Measurements from ENCODE around the gene LNPK.

Gene LNPK

GRCh38 chr2:176022048-176022447 lies 20.0 kb upstream of the LNPK start:
- Histone ChIP-seq H3K4me3 (ENCODE audit: control insufficient read depth in 1 of 7, extremely low read depth in 1 of 7, insufficient read depth in 4 of 7, low read depth in 2 of 7, low read length in 6 of 7) (no peak overlapping the region), H3K4me1 (ENCODE audit: control extremely low read depth in 1 of 4, control insufficient read depth in 4 of 4, insufficient read depth in 4 of 4, low read length in 3 of 4) (no peaks in the 10 kb centered on the region), H3K27ac (ENCODE audit: insufficient read depth in 1 of 2, low read depth in 1 of 2, low read length in 2 of 2, poor library complexity in 1 of 2, severe bottlenecking in 2 of 2) (no peak overlapping the region), H3K9me3 (ENCODE audit: control extremely low read depth in 1 of 5, control insufficient read depth in 4 of 5, insufficient read depth in 2 of 5, low read depth in 1 of 5, low read length in 4 of 5) (no peaks in the 10 kb centered on the region), H3K27me3 (replicated peaks in 2 of 5; ENCODE audit: control insufficient read depth in 4 of 5, insufficient read depth in 5 of 5, low read length in 4 of 5) (peaks cover 0 to 10% (median 6%) of the 10 kb centered on the region in 5 experiments), H3K36me3 (ENCODE audit: control insufficient read depth in 4 of 4, insufficient read depth in 4 of 4, low read length in 3 of 4) (no peaks in the 10 kb centered on the region)
- POLR2A ChIA-PET, result no interaction called here
- CTCF ChIA-PET, result interaction anchor here (1.0 kb wide), 1 partner anchor 8 kb away, joined by 3 read pairs; no protein-coding TSS in a partner anchor
- no peak for DNase-seq
- WGBS (ENCODE audit: insufficient coverage), result no CpG with 5 or more reads among the region's 1 CpG

- DNase-seq, result no peak
- Histone ChIP-seq H3K27ac (ENCODE audit: insufficient read depth in 1 of 2, low read depth in 1 of 2, low read length in 2 of 2, poor library complexity in 1 of 2, severe bottlenecking in 2 of 2) (no peak overlapping the region), H3K27me3 (replicated peaks in 2 of 5; ENCODE audit: control insufficient read depth in 4 of 5, insufficient read depth in 5 of 5, low read length in 4 of 5) (peaks cover 0 to 6% (median 3%) of the 10 kb centered on the region in 5 experiments), H3K4me1 (ENCODE audit: control extremely low read depth in 1 of 4, control insufficient read depth in 4 of 4, insufficient read depth in 4 of 4, low read length in 3 of 4) (no peaks in the 10 kb centered on the region), H3K36me3 (ENCODE audit: control insufficient read depth in 4 of 4, insufficient read depth in 4 of 4, low read length in 3 of 4) (no peaks in the 10 kb centered on the region), H3K4me3 (ENCODE audit: control insufficient read depth in 1 of 7, extremely low read depth in 1 of 7, insufficient read depth in 4 of 7, low read depth in 2 of 7, low read length in 6 of 7) (no peak overlapping the region), H3K9me3 (ENCODE audit: control extremely low read depth in 1 of 5, control insufficient read depth in 4 of 5, insufficient read depth in 2 of 5, low read depth in 1 of 5, low read length in 4 of 5) (no peaks in the 10 kb centered on the region)
- whole genome bisulfite sequencing (ENCODE audit: insufficient coverage), result 96% methylated on average over 5 of the region's 6 CpGs
- CTCF ChIA-PET, result interaction anchor here (0.6 to 1.2 kb wide), 2 partner anchors 43 to 447 kb away, joined by 3 read pairs; no protein-coding TSS in a partner anchor
- POLR2A ChIA-PET, result no interaction called here
Observed at GRCh38 chr2:176020400-176020799, 18.3 kb upstream of the LNPK start.

DNA sequence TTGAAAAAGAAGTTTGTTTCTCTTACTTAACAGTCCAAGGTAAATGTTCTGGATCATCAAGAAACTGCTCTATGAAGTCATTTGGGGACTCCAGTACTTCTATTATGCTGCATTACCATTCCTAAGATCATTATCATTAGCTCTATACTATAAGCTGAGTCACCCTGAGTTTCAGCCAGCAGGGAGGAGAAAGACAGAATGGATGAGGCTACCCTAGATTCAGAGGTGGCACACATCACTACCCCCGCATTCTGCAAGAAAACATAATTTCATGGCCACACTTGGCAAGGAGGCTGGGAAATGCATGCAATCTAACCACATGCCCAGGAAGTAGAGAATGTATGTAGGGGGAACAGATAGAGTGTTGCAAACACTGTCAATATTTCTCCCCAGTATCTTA lies 16.6 kb upstream of the LNPK start:
- POLR2A ChIA-PET, result no interaction called here
- no CpG with 5 or more reads among the region's 1 CpG for WGBS (ENCODE audit: insufficient coverage)
- peak in 1 of 3 donors; percentile 3 for DNase-seq
- Histone ChIP-seq H3K27ac (ENCODE audit: insufficient read depth in 1 of 2, low read depth in 1 of 2, low read length in 2 of 2, poor library complexity in 1 of 2, severe bottlenecking in 2 of 2) (no peak overlapping the region), H3K9me3 (ENCODE audit: control extremely low read depth in 1 of 5, control insufficient read depth in 4 of 5, insufficient read depth in 2 of 5, low read depth in 1 of 5, low read length in 4 of 5) (no peaks in the 10 kb centered on the region), H3K4me3 (ENCODE audit: control insufficient read depth in 1 of 7, extremely low read depth in 1 of 7, insufficient read depth in 4 of 7, low read depth in 2 of 7, low read length in 6 of 7) (no peak overlapping the region), H3K27me3 (replicated peaks in 2 of 5; ENCODE audit: control insufficient read depth in 4 of 5, insufficient read depth in 5 of 5, low read length in 4 of 5) (peaks cover 0 to 6% (median 0%) of the 10 kb centered on the region in 5 experiments), H3K36me3 (ENCODE audit: control insufficient read depth in 4 of 4, insufficient read depth in 4 of 4, low read length in 3 of 4) (no peaks in the 10 kb centered on the region), H3K4me1 (ENCODE audit: control extremely low read depth in 1 of 4, control insufficient read depth in 4 of 4, insufficient read depth in 4 of 4, low read length in 3 of 4) (no peaks in the 10 kb centered on the region)
- CTCF ChIA-PET, result interaction anchor here (1.0 kb wide), 1 partner anchor 9 kb away, joined by 3 read pairs; no protein-coding TSS in a partner anchor

DNA sequence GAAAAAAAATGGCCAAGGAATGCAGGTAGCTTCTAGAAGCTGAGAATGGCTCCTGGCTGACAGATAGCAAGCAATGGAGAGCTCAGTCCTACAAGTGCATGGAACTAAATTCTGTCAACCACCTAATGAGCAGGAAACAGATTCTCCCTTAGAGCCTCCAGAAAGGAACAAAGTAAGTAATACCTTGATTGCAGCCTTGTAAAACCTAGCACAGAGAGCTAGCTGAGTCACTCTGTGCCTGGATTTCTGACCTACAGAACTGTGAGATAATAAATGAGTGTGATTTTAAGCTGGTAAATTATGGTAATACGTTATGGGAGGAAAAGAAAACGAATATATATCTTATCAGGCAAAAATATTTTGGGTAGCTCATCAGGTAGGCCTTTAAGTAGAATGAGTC lies 7.4 kb upstream of the LNPK start:
- DNase-seq, result no peak
- Histone ChIP-seq H3K9me3 (ENCODE audit: control extremely low read depth in 1 of 5, control insufficient read depth in 4 of 5, insufficient read depth in 2 of 5, low read depth in 1 of 5, low read length in 4 of 5) (no peaks in the 10 kb centered on the region), H3K4me1 (ENCODE audit: control extremely low read depth in 1 of 4, control insufficient read depth in 4 of 4, insufficient read depth in 4 of 4, low read length in 3 of 4) (no peaks in the 10 kb centered on the region), H3K36me3 (ENCODE audit: control insufficient read depth in 4 of 4, insufficient read depth in 4 of 4, low read length in 3 of 4) (no peaks in the 10 kb centered on the region), H3K4me3 (ENCODE audit: control insufficient read depth in 1 of 7, extremely low read depth in 1 of 7, insufficient read depth in 4 of 7, low read depth in 2 of 7, low read length in 6 of 7) (no peak overlapping the region), H3K27me3 (replicated peaks in 2 of 5; ENCODE audit: control insufficient read depth in 4 of 5, insufficient read depth in 5 of 5, low read length in 4 of 5) (no peaks in the 10 kb centered on the region), H3K27ac (ENCODE audit: insufficient read depth in 1 of 2, low read depth in 1 of 2, low read length in 2 of 2, poor library complexity in 1 of 2, severe bottlenecking in 2 of 2) (no peak overlapping the region)
- CTCF ChIA-PET, result interaction anchor here (1.5 kb wide), 1 partner anchor 10 kb away, joined by 3 read pairs; no protein-coding TSS in a partner anchor
- WGBS (ENCODE audit: insufficient coverage), result 100% methylated on average over 2 of the region's 2 CpGs
- POLR2A ChIA-PET, result no interaction called here

DNA sequence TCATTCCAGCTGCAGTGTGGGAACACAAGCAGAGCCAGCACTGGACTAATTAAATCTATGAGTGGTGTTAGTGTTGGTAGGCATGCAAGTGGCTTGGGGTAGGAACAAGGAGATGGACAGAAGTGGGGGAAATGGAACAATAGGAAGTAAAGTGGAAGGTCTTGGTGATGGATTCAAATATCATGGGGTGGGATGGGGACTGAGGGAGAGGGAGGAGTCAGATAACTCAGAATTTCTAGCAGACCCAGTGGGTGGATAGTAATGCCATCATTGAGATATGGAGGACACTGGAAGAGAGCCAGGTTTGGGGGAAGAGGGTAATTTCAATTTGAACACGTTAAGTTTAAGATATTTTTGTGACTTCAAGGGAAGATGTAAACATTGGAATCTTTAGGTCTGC lies 2.9 kb upstream of the LNPK start:
- no CpG with 5 or more reads among the region's 1 CpG for WGBS (ENCODE audit: insufficient coverage)
- ChIA-PET CTCF (no interaction called here), POLR2A (no interaction called here)
- H3K4me3 ChIP-seq (ENCODE audit: control insufficient read depth in 1 of 7, extremely low read depth in 1 of 7, insufficient read depth in 4 of 7, low read depth in 2 of 7, low read length in 6 of 7), result no peak overlapping the region
- no peak overlapping the region for H3K27ac ChIP-seq (ENCODE audit: insufficient read depth in 1 of 2, low read depth in 1 of 2, low read length in 2 of 2, poor library complexity in 1 of 2, severe bottlenecking in 2 of 2)
- no peak for DNase-seq
- no peaks in the 10 kb centered on the region for H3K27me3 ChIP-seq (replicated peaks in 2 of 5; ENCODE audit: control insufficient read depth in 4 of 5, insufficient read depth in 5 of 5, low read length in 4 of 5)
- H3K9me3 ChIP-seq (ENCODE audit: control extremely low read depth in 1 of 5, control insufficient read depth in 4 of 5, insufficient read depth in 2 of 5, low read depth in 1 of 5, low read length in 4 of 5), result no peaks in the 10 kb centered on the region
- peaks cover 8 to 18% (median 13%) of the 10 kb centered on the region in 4 experiments for H3K4me1 ChIP-seq (ENCODE audit: control extremely low read depth in 1 of 4, control insufficient read depth in 4 of 4, insufficient read depth in 4 of 4, low read length in 3 of 4)
- H3K36me3 ChIP-seq (ENCODE audit: control insufficient read depth in 4 of 4, insufficient read depth in 4 of 4, low read length in 3 of 4), result no peaks in the 10 kb centered on the region

DNA sequence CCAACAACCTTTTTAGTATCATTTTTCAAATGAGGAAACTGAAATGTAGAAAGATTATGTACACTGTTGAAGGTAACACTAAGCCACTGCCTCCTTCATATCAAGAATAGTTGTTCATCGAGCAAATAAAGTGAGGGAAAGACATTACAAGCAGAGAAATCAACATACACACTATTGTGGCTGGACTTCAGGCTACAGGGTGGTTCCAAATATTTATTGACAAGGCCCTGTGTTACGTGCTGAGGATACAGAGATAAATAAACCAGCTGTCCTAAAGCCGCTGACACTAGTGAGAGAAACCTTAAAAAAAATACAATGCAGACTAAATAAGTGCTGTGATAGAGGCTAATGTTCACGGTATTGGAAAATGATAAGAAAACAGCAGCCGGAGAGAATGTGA lies 1.9 kb upstream of the LNPK start:
- Histone ChIP-seq H3K27ac (ENCODE audit: insufficient read depth in 1 of 2, low read depth in 1 of 2, low read length in 2 of 2, poor library complexity in 1 of 2, severe bottlenecking in 2 of 2) (no peak overlapping the region), H3K9me3 (ENCODE audit: control extremely low read depth in 1 of 5, control insufficient read depth in 4 of 5, insufficient read depth in 2 of 5, low read depth in 1 of 5, low read length in 4 of 5) (no peaks in the 10 kb centered on the region), H3K4me3 (ENCODE audit: control insufficient read depth in 1 of 7, extremely low read depth in 1 of 7, insufficient read depth in 4 of 7, low read depth in 2 of 7, low read length in 6 of 7) (no peak overlapping the region), H3K4me1 (ENCODE audit: control extremely low read depth in 1 of 4, control insufficient read depth in 4 of 4, insufficient read depth in 4 of 4, low read length in 3 of 4) (peaks cover 8 to 18% (median 13%) of the 10 kb centered on the region in 4 experiments), H3K36me3 (ENCODE audit: control insufficient read depth in 4 of 4, insufficient read depth in 4 of 4, low read length in 3 of 4) (no peaks in the 10 kb centered on the region), H3K27me3 (replicated peaks in 2 of 5; ENCODE audit: control insufficient read depth in 4 of 5, insufficient read depth in 5 of 5, low read length in 4 of 5) (no peaks in the 10 kb centered on the region)
- no peak for DNase-seq
- POLR2A ChIA-PET, result no interaction called here
- CTCF ChIA-PET, result no interaction called here
- WGBS (ENCODE audit: insufficient coverage), result 93% methylated on average over 3 of the region's 5 CpGs

DNA sequence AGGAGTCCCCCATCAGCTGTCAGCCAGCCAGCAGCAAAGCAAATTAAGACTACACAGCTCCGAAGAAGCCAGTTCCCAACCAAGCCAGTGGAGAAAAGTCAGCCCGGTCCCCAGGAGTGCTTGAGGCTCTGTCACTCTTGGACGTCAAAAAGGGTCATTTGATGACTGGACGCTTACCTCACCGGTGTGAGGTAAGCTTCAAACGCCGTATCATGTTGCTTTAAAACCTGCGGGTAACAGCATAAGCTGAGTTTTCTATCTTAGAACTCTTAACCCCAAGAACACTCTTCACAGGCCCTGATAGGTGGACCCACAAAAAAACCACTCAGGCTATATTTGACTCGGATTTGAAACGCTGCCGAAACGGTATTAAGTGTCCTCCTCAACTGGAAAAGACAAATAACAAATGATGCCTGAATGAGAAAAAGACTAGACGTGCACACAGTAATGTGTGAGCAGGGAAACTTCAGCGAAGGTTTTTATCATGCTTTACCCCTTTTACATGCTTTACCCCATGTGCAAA lies 682 bp upstream of the LNPK start:
- DNase-seq, result no peak
- H3K27ac ChIP-seq (ENCODE audit: insufficient read depth in 1 of 2, low read depth in 1 of 2, low read length in 2 of 2, poor library complexity in 1 of 2, severe bottlenecking in 2 of 2), result peak overlapping the region in 1 of 2 experiments; percentile 73
- H3K27me3 ChIP-seq (replicated peaks in 2 of 5; ENCODE audit: control insufficient read depth in 4 of 5, insufficient read depth in 5 of 5, low read length in 4 of 5), result no peaks in the 10 kb centered on the region
- H3K4me1 ChIP-seq (ENCODE audit: control extremely low read depth in 1 of 4, control insufficient read depth in 4 of 4, insufficient read depth in 4 of 4, low read length in 3 of 4), result peaks cover 8 to 18% (median 13%) of the 10 kb centered on the region in 4 experiments
- CTCF ChIA-PET, result no interaction called here
- 6% methylated on average over 12 of the region's 14 CpGs for WGBS (ENCODE audit: insufficient coverage)
- POLR2A ChIA-PET, result no interaction called here
- no peaks in the 10 kb centered on the region for H3K36me3 ChIP-seq (ENCODE audit: control insufficient read depth in 4 of 4, insufficient read depth in 4 of 4, low read length in 3 of 4)
- no peaks in the 10 kb centered on the region for H3K9me3 ChIP-seq (ENCODE audit: control extremely low read depth in 1 of 5, control insufficient read depth in 4 of 5, insufficient read depth in 2 of 5, low read depth in 1 of 5, low read length in 4 of 5)
- peak overlapping the region; percentile 79 to 94 (median 90) for H3K4me3 ChIP-seq (ENCODE audit: control insufficient read depth in 1 of 7, extremely low read depth in 1 of 7, insufficient read depth in 4 of 7, low read depth in 2 of 7, low read length in 6 of 7)
